Measurements from ENCODE around the gene GSG1L.

GSG1L gene

DNA sequence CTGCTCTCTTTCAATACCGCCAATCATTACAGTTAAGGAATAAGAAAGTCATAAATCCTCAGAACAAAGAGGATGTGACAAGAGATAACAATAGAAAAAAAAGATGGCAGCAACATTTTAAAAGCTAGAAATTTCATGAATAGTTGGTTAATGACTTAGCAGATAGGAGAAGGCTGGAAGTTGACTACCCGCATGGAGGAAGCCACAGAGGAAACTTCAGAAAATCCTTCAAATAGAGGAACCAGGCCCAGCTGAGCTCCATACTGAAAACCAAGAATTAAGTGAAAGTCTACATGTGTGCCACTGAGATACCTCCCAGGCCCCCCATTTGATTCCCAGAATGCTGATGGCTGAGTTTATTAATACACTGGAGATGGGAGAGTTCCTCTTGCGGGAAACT lies 109.3 kb downstream of the GSG1L start:
- H2BK15ac ChIP-seq (ENCODE audit: low read depth, poor library complexity, severe bottlenecking) = no peak overlapping the region
- no peak for DNase-seq
- H4K91ac ChIP-seq (ENCODE audit: low read length) = no peak overlapping the region
- no peak overlapping the region for H2BK5ac ChIP-seq (ENCODE audit: low read depth, low read length, poor library complexity, severe bottlenecking)
- no peak overlapping the region for H3K27ac ChIP-seq (ENCODE audit: low read length, poor library complexity, severe bottlenecking)
- H3K4ac ChIP-seq (ENCODE audit: low read depth in 1 of 2, low read length in 2 of 2) = no peak overlapping the region
- no peak overlapping the region for H3K4me3 ChIP-seq (ENCODE audit: insufficient read depth in 1 of 2, low read depth in 1 of 2, low read length in 2 of 2)
- H3K18ac ChIP-seq (ENCODE audit: low read depth in 1 of 2, low read length in 2 of 2) = no peak overlapping the region
- no peak overlapping the region for H3K4me2 ChIP-seq (ENCODE audit: low read length, poor library complexity, severe bottlenecking)
- H3K23ac ChIP-seq (ENCODE audit: low read length in 2 of 2) = no peak overlapping the region
- H2BK120ac ChIP-seq (ENCODE audit: low read depth, low read length) = no peak overlapping the region
- no peaks in the 10 kb centered on the region for H3K79me1 ChIP-seq (replicated peaks; ENCODE audit: low read length, poor library complexity, severe bottlenecking)
- peaks cover 0 to 36% of the 10 kb centered on the region in 2 experiments for H3K27me3 ChIP-seq (ENCODE audit: control insufficient read depth in 1 of 2, insufficient read depth in 1 of 2, low read length in 2 of 2)
- H2AK5ac ChIP-seq (ENCODE audit: low read length, severe bottlenecking) = no peak overlapping the region
- H3K14ac ChIP-seq (ENCODE audit: low read length in 2 of 2) = no peak overlapping the region
- no peak overlapping the region for H2BK12ac ChIP-seq (ENCODE audit: low read length in 2 of 2)
- peaks cover 35% of the 10 kb centered on the region for H3K9me3 ChIP-seq (ENCODE audit: control insufficient read depth, low read length)
- no peak overlapping the region for H2AFZ ChIP-seq (ENCODE audit: low read depth, low read length)
- no peak overlapping the region for H4K8ac ChIP-seq (ENCODE audit: low read length)
- H3K9ac ChIP-seq (ENCODE audit: low read length) = no peak overlapping the region
- H3K36me3 ChIP-seq (ENCODE audit: control insufficient read depth in 1 of 2, insufficient read depth in 2 of 2, low read depth in 1 of 2, low read length in 2 of 2) = no peaks in the 10 kb centered on the region
- 74% methylated on average over 2 of the region's 3 CpGs for WGBS
- H3K4me1 ChIP-seq (ENCODE audit: control insufficient read depth, insufficient read depth, low read depth, low read length) = no peaks in the 10 kb centered on the region

DNA sequence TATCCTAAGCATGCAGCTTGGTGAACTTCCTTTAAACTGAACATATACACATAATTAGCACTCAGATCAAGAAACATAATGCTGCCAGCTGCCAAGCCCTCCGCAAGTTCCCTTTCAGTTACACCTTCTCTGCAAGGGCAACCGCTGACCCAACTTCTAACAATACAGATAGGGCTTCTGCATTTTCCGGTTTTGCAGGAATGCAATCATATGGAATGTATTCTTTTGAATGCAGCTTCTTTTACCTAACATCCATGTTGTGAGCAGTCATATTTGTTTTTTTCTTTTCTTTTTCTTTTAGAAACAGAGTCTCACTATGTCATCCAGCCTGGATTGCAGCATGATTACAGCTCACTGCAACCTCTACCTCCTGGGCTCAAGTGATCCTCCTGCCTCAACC lies 110.7 kb downstream of the GSG1L start:
- Histone ChIP-seq H3K4me3 (ENCODE audit: insufficient read depth in 1 of 2, low read depth in 1 of 2, low read length in 2 of 2) (no peak overlapping the region), H3K36me3 (ENCODE audit: control insufficient read depth in 1 of 2, insufficient read depth in 2 of 2, low read depth in 1 of 2, low read length in 2 of 2) (no peaks in the 10 kb centered on the region)
- no peak for DNase-seq

DNA sequence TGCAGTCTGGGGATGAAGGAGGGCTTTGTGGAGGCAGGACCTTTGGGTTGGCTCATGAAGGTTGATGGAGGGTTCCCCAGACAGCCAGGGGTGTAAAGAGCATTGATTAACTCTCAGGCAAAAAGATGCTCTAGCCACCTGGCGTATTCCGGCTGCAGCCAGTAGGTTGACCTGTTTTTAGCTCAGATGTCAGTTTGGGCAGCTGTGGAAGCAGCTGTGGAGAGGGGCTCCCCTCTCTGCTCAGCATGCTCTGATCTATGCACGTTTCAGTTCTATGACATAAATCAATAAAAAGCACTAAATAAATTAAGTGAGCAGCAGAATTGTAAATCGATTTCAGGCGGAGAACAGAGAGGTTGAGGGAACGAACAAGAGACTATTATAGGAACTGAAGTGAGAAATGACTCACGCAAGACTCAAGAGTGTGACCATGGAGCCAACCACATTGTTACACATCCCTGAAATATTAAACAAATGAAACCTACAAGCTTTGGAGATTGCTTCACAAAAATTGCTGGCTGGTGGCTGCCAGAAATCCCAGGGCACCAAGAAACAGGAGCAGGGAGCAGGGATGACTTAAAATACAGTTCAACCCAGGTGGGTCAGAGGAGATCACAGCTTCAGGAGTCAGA lies 111.9 kb downstream of the GSG1L start:
- no peaks in the 10 kb centered on the region for H3K79me1 ChIP-seq (replicated peaks; ENCODE audit: low read length, poor library complexity, severe bottlenecking)

More for the DNA sequence above, 110.7 kb downstream of the GSG1L start:
- no peak overlapping the region for H3K4ac ChIP-seq (ENCODE audit: low read depth in 1 of 2, low read length in 2 of 2)
- H2BK120ac ChIP-seq (ENCODE audit: low read depth, low read length) = no peak overlapping the region
- no peak overlapping the region for H2BK15ac ChIP-seq (ENCODE audit: low read depth, poor library complexity, severe bottlenecking)
- no peak overlapping the region for H3K18ac ChIP-seq (ENCODE audit: low read depth in 1 of 2, low read length in 2 of 2)
- H3K9ac ChIP-seq (ENCODE audit: low read length) = no peak overlapping the region
- no peak overlapping the region for H3K23ac ChIP-seq (ENCODE audit: low read length in 2 of 2)
- no peak overlapping the region for H3K4me2 ChIP-seq (ENCODE audit: low read length, poor library complexity, severe bottlenecking)
- WGBS = 71% methylated on average over 1 of the region's 3 CpGs
- no peak overlapping the region for H2AFZ ChIP-seq (ENCODE audit: low read depth, low read length)
- no peak overlapping the region for H4K91ac ChIP-seq (ENCODE audit: low read length)
- H3K27ac ChIP-seq (ENCODE audit: low read length, poor library complexity, severe bottlenecking) = no peak overlapping the region
- H2BK5ac ChIP-seq (ENCODE audit: low read depth, low read length, poor library complexity, severe bottlenecking) = no peak overlapping the region
- peaks cover 35% of the 10 kb centered on the region for H3K9me3 ChIP-seq (ENCODE audit: control insufficient read depth, low read length)
- H2BK12ac ChIP-seq (ENCODE audit: low read length in 2 of 2) = no peak overlapping the region
- H4K8ac ChIP-seq (ENCODE audit: low read length) = no peak overlapping the region
- H3K4me1 ChIP-seq (ENCODE audit: control insufficient read depth, insufficient read depth, low read depth, low read length) = no peaks in the 10 kb centered on the region
- H2AK5ac ChIP-seq (ENCODE audit: low read length, severe bottlenecking) = no peak overlapping the region
- H3K14ac ChIP-seq (ENCODE audit: low read length in 2 of 2) = no peak overlapping the region
- peaks cover 0 to 36% of the 10 kb centered on the region in 2 experiments for H3K27me3 ChIP-seq (ENCODE audit: control insufficient read depth in 1 of 2, insufficient read depth in 1 of 2, low read length in 2 of 2)
- no peaks in the 10 kb centered on the region for H3K79me1 ChIP-seq (replicated peaks; ENCODE audit: low read length, poor library complexity, severe bottlenecking)

DNA sequence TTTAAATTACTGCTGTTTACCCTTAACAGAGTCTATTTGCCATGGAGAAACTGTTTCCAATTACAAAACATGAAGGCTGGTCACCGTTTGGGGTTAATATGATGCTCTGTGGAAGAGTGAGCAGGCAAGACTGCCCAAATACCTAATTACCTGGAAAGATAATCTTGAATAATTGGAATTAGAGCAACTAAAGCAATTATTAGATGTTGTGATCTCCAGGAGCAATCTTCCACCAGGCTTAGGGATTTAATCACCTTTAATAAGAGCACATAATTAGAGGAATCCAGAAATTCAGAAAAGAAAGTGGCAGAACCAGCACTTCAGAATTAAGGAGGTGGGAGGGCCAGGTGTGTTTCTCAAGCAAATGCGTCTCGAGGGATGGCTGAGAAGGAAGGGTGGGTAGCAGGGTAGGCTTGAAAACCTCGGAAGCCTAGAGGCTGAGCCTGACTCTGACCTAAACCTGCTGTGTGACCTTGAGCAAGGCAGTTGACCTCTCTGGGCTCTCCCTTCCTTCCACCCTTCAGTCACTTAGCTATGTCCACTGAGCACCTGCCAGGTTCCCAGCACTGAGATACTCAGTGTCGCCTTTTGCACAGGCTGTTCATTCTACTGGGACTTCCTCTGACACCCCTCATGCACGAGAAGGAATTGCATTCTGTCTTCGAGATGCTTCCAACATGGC lies 113.2 kb downstream of the GSG1L start:
- Histone ChIP-seq H3K27ac (ENCODE audit: low read length, poor library complexity, severe bottlenecking) (no peak overlapping the region), H2BK5ac (ENCODE audit: low read depth, low read length, poor library complexity, severe bottlenecking) (no peak overlapping the region), H3K79me1 (replicated peaks; ENCODE audit: low read length, poor library complexity, severe bottlenecking) (no peaks in the 10 kb centered on the region), H3K14ac (ENCODE audit: low read length in 2 of 2) (no peak overlapping the region), H3K4me2 (ENCODE audit: low read length, poor library complexity, severe bottlenecking) (no peak overlapping the region), H3K9ac (ENCODE audit: low read length) (no peak overlapping the region), H3K23ac (ENCODE audit: low read length in 2 of 2) (no peak overlapping the region), H2AK5ac (ENCODE audit: low read length, severe bottlenecking) (no peak overlapping the region), H3K9me3 (ENCODE audit: control insufficient read depth, low read length) (peaks cover 15% of the 10 kb centered on the region), H3K36me3 (ENCODE audit: control insufficient read depth in 1 of 2, insufficient read depth in 2 of 2, low read depth in 1 of 2, low read length in 2 of 2) (no peaks in the 10 kb centered on the region), H3K4me3 (ENCODE audit: insufficient read depth in 1 of 2, low read depth in 1 of 2, low read length in 2 of 2) (no peak overlapping the region), H3K18ac (ENCODE audit: low read depth in 1 of 2, low read length in 2 of 2) (no peak overlapping the region), H3K27me3 (ENCODE audit: control insufficient read depth in 1 of 2, insufficient read depth in 1 of 2, low read length in 2 of 2) (peaks cover 7 to 50% of the 10 kb centered on the region in 2 experiments), H3K4me1 (ENCODE audit: control insufficient read depth, insufficient read depth, low read depth, low read length) (no peaks in the 10 kb centered on the region), H2AFZ (ENCODE audit: low read depth, low read length) (no peak overlapping the region), H3K4ac (ENCODE audit: low read depth in 1 of 2, low read length in 2 of 2) (no peak overlapping the region), H4K8ac (ENCODE audit: low read length) (no peak overlapping the region), H2BK12ac (ENCODE audit: low read length in 2 of 2) (no peak overlapping the region), H2BK15ac (ENCODE audit: low read depth, poor library complexity, severe bottlenecking) (no peak overlapping the region), H4K91ac (ENCODE audit: low read length) (no peak overlapping the region), H2BK120ac (ENCODE audit: low read depth, low read length) (no peak overlapping the region)
- 74% methylated on average over 6 of the region's 7 CpGs for WGBS
- no peak for DNase-seq

More for the DNA sequence above, 111.9 kb downstream of the GSG1L start:
- Histone ChIP-seq H3K36me3 (ENCODE audit: control insufficient read depth in 1 of 2, insufficient read depth in 2 of 2, low read depth in 1 of 2, low read length in 2 of 2) (no peaks in the 10 kb centered on the region), H3K27me3 (ENCODE audit: control insufficient read depth in 1 of 2, insufficient read depth in 1 of 2, low read length in 2 of 2) (peaks cover 0 to 41% of the 10 kb centered on the region in 2 experiments), H2BK15ac (ENCODE audit: low read depth, poor library complexity, severe bottlenecking) (no peak overlapping the region), H3K4ac (ENCODE audit: low read depth in 1 of 2, low read length in 2 of 2) (no peak overlapping the region), H2BK120ac (ENCODE audit: low read depth, low read length) (no peak overlapping the region), H3K9ac (ENCODE audit: low read length) (no peak overlapping the region), H3K4me2 (ENCODE audit: low read length, poor library complexity, severe bottlenecking) (no peak overlapping the region), H2AK5ac (ENCODE audit: low read length, severe bottlenecking) (no peak overlapping the region), H2BK5ac (ENCODE audit: low read depth, low read length, poor library complexity, severe bottlenecking) (no peak overlapping the region), H3K4me3 (ENCODE audit: insufficient read depth in 1 of 2, low read depth in 1 of 2, low read length in 2 of 2) (no peak overlapping the region), H4K8ac (ENCODE audit: low read length) (no peak overlapping the region), H4K91ac (ENCODE audit: low read length) (no peak overlapping the region), H3K18ac (ENCODE audit: low read depth in 1 of 2, low read length in 2 of 2) (no peak overlapping the region), H3K23ac (ENCODE audit: low read length in 2 of 2) (no peak overlapping the region), H3K27ac (ENCODE audit: low read length, poor library complexity, severe bottlenecking) (no peak overlapping the region), H2BK12ac (ENCODE audit: low read length in 2 of 2) (no peak overlapping the region), H3K14ac (ENCODE audit: low read length in 2 of 2) (no peak overlapping the region), H3K9me3 (ENCODE audit: control insufficient read depth, low read length) (peaks cover 26% of the 10 kb centered on the region), H2AFZ (ENCODE audit: low read depth, low read length) (no peak overlapping the region), H3K4me1 (ENCODE audit: control insufficient read depth, insufficient read depth, low read depth, low read length) (no peaks in the 10 kb centered on the region)
- WGBS = 82% methylated on average over 6 of the region's 7 CpGs
- no peak for DNase-seq
